Lung (tissue), 12 donors: ENCODE data around the gene BBX. TPM values are rescaled to one million over a fixed set of nuclear protein-coding genes. Genes with fewer than 3 reads are reported as not detected.
A peak's percentile ranks its signal among the peaks of the same experiment; 100 is the strongest.

Source experiments
- ATAC-seq: fragments of 200-7000 bp; cut with Tn5 transposase; one replicate; pipeline ENCODE4 v1.9.1; 2020; ENCODE audit warnings: moderate number of reproducible peaks; ENCODE audit not compliant: insufficient read depth, low FRiP score
- DNase-seq, 3 donors: peaks; one replicate each; pipeline ENCODE4 v3.0.0-alpha.2; 2013 to 2017
- H3K27ac ChIP-seq, 2 donors: one replicate each; pipeline ENCODE4 v1.5.1; 2013; ENCODE audit warnings: mild to moderate bottlenecking in 2 of 2, moderate library complexity in 2 of 2, control low read depth in 1 of 2, inconsistent platforms in 1 of 2, low read depth in 1 of 2, low read length in 1 of 2
- H3K27me3 ChIP-seq, 3 donors: one replicate each; pipeline ENCODE4 v1.5.1; 2013; ENCODE audit warnings: low read length in 2 of 3; ENCODE audit not compliant: control insufficient read depth in 3 of 3, insufficient read depth in 3 of 3
- H3K36me3 ChIP-seq, 4 donors: one replicate each; pipeline ENCODE4 v1.5.1; 2013; ENCODE audit warnings: low read length in 4 of 4, mild to moderate bottlenecking in 1 of 4, moderate library complexity in 1 of 4; ENCODE audit not compliant: control insufficient read depth in 4 of 4, insufficient read depth in 4 of 4
- H3K4me1 ChIP-seq, 5 donors: one replicate each; pipeline ENCODE4 v1.5.1; 2013; ENCODE audit warnings: low read length in 5 of 5, mild to moderate bottlenecking in 2 of 5, moderate library complexity in 1 of 5; ENCODE audit not compliant: control insufficient read depth in 5 of 5, insufficient read depth in 5 of 5
- H3K4me3 ChIP-seq: one replicate; pipeline ENCODE4 v1.5.1; 2013; ENCODE audit warnings: mild to moderate bottlenecking, control low read depth, moderate library complexity
- H3K9ac ChIP-seq, 2 donors: one replicate each; pipeline ENCODE4 v1.5.1; 2013; ENCODE audit warnings: low read length in 2 of 2, control low read depth in 1 of 2; ENCODE audit not compliant: insufficient read depth in 1 of 2
- H3K9me3 ChIP-seq, 4 donors: one replicate each; pipeline ENCODE4 v1.5.1; 2013; ENCODE audit warnings: low read length in 3 of 4, mild to moderate bottlenecking in 1 of 4, moderate library complexity in 1 of 4; ENCODE audit not compliant: control insufficient read depth in 4 of 4, insufficient read depth in 3 of 4
- CTCF ChIP-seq: IDR thresholded peaks from 2 replicates; pipeline ENCODE4 v1.5.1; 2012; ENCODE audit warnings: mild to moderate bottlenecking; ENCODE audit errors: control extremely low read depth, extremely low read depth
- WGBS, 2 donors: extraction: QIAGEN DNeasy Blood & Tissue Kit; methylation state at CpG; one replicate each; pipeline ENCODE4 v1.1.7; 2013; 5-methylcytosine and 5-hydroxymethylcytosine counted together
- polyA plus RNA-seq, 2 donors: library from polyadenylated mRNA; stranded (reverse); fragments of 200-250 nt; gene quantifications; one replicate each; pipeline ENCODE4 v1.2.1, GENCODE V29; 2013
- total RNA-seq, 2 donors: library from RNA; depleted of rRNA in 1 of 2; stranded (reverse); fragments of >200 nt in 1 of 2; gene quantifications; one replicate each; pipeline ENCODE4 v1.2.1, GENCODE V29; 2014 to 2021
- donor health status: control.
- donor health status: control.
- donor health status: Bipolar disorder and iron deficiency.
- donor health status: healthy.
- donor health status: DM: yes; HTN: yes; CAD: no.

Gene BBX
- total and polyA plus RNA-seq, 4 donors, result 6.3 to 93.3 (median 25.1) TPM

DNA sequence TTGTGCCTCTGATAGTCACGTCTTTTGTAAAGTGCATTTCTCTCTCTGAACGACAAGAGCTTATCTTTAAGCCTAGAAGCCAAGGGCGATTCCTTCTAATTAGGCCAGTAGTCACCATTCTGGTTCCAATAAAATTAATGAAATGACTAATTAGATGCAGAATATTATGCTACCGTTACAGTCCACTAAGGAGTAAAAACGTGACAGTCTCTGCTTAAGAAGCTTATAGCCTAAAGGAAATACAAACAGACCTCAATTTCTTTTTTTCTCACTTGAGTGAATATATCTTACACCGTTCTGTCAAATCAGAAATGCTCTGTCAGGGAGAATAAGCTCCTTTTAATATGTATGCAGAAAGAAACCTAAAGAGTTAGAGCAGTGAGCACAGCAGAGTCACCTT is 332.0 kb downstream of the BBX start:
- H3K9me3 ChIP-seq, result no peaks in the 10 kb centered on the region
- H3K36me3 ChIP-seq, result no peaks in the 10 kb centered on the region
- H3K27me3 ChIP-seq, result no peaks in the 10 kb centered on the region
- ATAC-seq, result no peak
- no peak overlapping the region for H3K4me3 ChIP-seq
- TF ChIP-seq CTCF, result no peak
- no peak for DNase-seq
- H3K27ac ChIP-seq, result no peak overlapping the region
- H3K9ac ChIP-seq, result no peak overlapping the region
- H3K4me1 ChIP-seq, result peaks cover 0 to under 1% (median 0%) of the 10 kb centered on the region in 5 donors
- WGBS, 2 donors, result 82 to 89% methylated on average over 6 of the region's 6 CpGs

GRCh38 chr3:107855710-107856109 is 332.9 kb downstream of the BBX start:
- peak in 2 of 3 donors; percentile 16 to 25 for DNase-seq
- no peak for TF ChIP-seq CTCF
- Histone ChIP-seq H3K9me3 (no peaks in the 10 kb centered on the region), H3K4me3 (no peak overlapping the region), H3K9ac (no peak overlapping the region), H3K4me1 (no peaks in the 10 kb centered on the region), H3K27me3 (no peaks in the 10 kb centered on the region), H3K36me3 (no peaks in the 10 kb centered on the region), H3K27ac (no peak overlapping the region)
- 67 to 74% methylated on average over 5 of the region's 5 CpGs for WGBS, 2 donors
- ATAC-seq, result peak; percentile 34

DNA sequence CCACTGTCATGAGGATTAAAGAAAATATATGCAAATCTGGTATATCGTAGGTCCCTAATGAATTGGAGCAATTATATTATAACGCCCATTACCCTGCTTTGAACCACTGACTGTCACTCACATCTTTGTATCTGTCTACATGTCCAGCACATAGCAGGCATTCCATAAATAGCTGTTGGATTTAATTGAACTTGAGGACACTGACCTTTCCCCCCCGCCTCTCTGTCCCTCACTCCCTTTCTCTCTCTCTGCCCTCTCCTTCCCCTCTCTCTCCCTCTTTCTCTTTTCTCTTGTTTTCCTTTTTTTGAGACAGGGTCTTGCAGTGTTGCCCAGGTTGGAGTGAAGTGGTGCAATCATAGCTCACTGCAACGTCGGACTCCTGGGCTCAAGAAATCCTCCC is 335.1 kb downstream of the BBX start:
- Histone ChIP-seq H3K9ac (no peak overlapping the region), H3K9me3 (no peaks in the 10 kb centered on the region), H3K27me3 (no peaks in the 10 kb centered on the region), H3K36me3 (no peaks in the 10 kb centered on the region), H3K4me1 (no peaks in the 10 kb centered on the region), H3K27ac (no peak overlapping the region), H3K4me3 (no peak overlapping the region)
- DNase-seq (no peak), ATAC-seq (no peak)
- WGBS, 2 donors, result 92 to 95% methylated on average over 5 of the region's 5 CpGs
- no peak for TF ChIP-seq CTCF

GRCh38 chr3:107858876-107859275 is 336.1 kb downstream of the BBX start:
- WGBS, 2 donors, result 99% methylated on average over 2 of the region's 2 CpGs
- Histone ChIP-seq H3K36me3 (no peaks in the 10 kb centered on the region), H3K9ac (no peak overlapping the region), H3K27me3 (no peaks in the 10 kb centered on the region), H3K27ac (no peak overlapping the region), H3K9me3 (no peaks in the 10 kb centered on the region), H3K4me3 (no peak overlapping the region), H3K4me1 (no peaks in the 10 kb centered on the region)
- ATAC-seq, result no peak
- DNase-seq, result no peak
- no peak for TF ChIP-seq CTCF
